Activated gamma-delta T cell treated with anti-CD3 and anti-CD28 coated beads, Interleukin-2, amount 50 U/mL, for 16 hours (primary cell): ENCODE data around the gene SLCO2B1.

Experiments
- DNase-seq: peaks from one replicate; pipeline ENCODE4 v3.0.0-alpha.2; 2020; ENCODE audit warnings: low read depth

SLCO2B1 gene

DNA sequence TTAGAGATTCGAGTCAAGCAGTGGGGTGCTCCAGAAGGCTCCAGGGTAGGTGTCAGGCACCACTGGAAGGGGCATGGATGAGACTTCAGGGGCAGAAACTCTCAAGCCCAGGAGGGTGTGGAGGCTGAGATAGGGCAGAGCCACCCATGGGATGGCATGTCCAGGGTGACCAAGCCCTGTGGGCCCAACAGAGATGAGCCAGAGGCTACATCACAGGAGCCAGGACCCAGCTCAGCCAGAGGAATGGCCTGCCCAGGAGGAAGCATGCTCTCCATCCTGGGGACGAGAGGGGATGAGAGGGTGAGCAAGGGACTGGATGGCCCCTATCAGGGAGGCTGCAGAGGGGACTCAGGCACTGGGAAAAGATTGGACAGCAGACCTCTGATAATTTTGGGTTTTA is 42.8 kb downstream of the SLCO2B1 start:
- DNase-seq = no peak

- no peak for DNase-seq
These were observed 43.2 kb downstream of the SLCO2B1 start for GRCh38 chr11:75194147-75194546.

- DNase-seq = no peak
These were observed 44.5 kb downstream of the SLCO2B1 start for GRCh38 chr11:75195167-75195962.

GRCh38 chr11:75196426-75196825 is 45.5 kb downstream of the SLCO2B1 start:
- DNase-seq = no peak

- DNase-seq = no peak
These were observed 46.8 kb downstream of the SLCO2B1 start for GRCh38 chr11:75197512-75198277.

- no peak for DNase-seq
These were observed 47.5 kb downstream of the SLCO2B1 start for GRCh38 chr11:75198278-75198973.

DNA sequence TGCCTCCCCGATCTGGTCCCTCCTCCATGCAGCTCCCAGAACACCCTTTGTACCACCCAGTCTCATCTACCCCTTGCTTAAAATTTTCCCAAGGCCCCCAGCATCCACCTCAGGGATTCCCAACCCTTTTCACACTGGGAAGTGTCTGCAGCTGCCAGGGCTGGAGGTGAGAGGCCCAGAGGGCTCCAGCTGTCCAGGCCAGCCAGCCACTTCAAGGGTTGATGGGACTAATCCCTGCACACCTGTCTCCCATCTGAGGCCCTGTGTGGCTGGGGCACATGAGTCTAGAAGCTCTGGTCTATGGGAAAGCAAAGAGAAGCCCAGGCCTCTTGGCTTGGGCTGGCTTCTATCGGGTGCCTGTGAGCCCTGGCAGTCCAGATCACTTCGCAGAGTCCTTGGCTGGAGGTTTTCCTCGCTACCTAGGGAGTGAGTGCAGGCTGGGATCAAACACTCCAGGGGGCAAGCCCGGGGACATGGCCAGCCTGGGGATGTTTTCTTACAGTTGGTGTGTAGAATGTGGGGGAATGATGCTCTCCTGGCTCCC is 48.6 kb downstream of the SLCO2B1 start:
- DNase-seq = no peak

GRCh38 chr11:75200051-75200450 is 49.1 kb downstream of the SLCO2B1 start:
- DNase-seq = no peak

- no peak for DNase-seq
These were observed 49.6 kb downstream of the SLCO2B1 start for GRCh38 chr11:75200531-75200930.

GRCh38 chr11:75201771-75202170 is 50.9 kb downstream of the SLCO2B1 start:
- DNase-seq = no peak

GRCh38 chr11:75202195-75202594 is 51.3 kb downstream of the SLCO2B1 start:
- DNase-seq = no peak

- no peak for DNase-seq
These were observed 52.2 kb downstream of the SLCO2B1 start for GRCh38 chr11:75203138-75203537.

DNA sequence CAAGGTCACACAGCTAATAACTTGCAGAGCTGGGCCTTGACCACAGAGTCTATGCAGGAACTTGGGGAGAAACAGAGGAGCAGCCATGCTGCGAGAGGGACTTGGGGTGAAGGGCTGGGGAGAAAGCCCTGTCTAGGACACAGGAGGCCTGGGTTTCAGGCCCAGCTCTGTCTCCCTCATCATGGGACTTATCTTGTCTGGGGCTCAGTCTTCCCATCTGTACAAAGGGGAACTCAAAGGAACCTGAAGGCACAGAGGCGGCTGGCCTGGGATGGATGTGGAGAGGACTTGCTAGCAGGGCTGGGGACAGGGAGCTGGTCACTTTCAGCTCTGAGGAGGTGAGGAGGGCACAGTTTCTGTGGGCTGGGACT is 52.7 kb downstream of the SLCO2B1 start:
- DNase-seq = no peak

- no peak for DNase-seq
These were observed 53.2 kb downstream of the SLCO2B1 start for GRCh38 chr11:75204012-75204674.

- peak; percentile 71 for DNase-seq
These were observed 54.0 kb downstream of the SLCO2B1 start for GRCh38 chr11:75204685-75205563.

DNA sequence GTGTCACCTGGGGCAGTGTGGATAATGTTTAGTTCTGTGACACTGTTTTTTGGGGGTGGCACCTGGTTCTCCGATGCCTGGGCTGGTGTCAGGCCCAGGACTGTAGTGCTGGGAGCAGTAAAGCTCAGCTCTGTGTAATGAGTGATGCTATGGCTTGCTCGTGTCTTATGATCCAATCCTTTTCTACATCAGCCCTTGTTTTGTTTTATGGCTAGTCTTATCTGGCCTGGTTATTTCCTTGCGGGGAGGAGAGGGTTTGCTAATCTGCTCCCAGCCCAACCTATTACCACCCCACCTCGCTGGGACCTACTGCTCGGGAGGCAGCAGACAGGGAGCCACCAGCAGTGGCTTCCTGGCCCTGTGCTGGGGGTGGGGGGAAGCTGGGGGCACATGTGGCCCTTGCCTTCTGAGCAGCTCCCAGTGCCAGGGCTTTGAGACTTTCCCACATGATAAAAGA is 54.7 kb downstream of the SLCO2B1 start:
- no peak for DNase-seq

GRCh38 chr11:75208446-75208845 is 57.5 kb downstream of the SLCO2B1 start:
- DNase-seq = no peak

- no peak for DNase-seq
These were observed 61.5 kb downstream of the SLCO2B1 start for GRCh38 chr11:75212411-75212810.

DNA sequence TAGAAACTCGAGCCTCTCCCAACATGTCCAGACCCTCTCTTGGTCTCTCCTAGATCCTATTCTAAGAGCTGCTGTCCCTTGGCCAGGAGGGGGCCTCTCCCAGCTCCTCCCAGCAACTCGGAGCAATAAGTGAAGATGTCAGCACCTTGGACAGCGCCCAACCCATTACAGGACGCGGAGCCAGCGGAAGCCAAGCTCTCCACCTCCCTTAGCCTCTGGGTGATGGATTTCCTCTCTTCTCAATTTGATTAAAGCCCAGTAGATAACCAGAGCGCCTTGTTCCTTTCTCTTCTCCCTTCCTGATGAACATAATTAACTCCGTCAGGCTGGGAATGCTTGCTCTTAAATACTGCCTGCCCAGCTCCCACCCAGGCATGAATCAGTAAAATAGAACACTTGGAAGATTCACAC is 63.5 kb downstream of the SLCO2B1 start:
- DNase-seq = peak; percentile 61

- DNase-seq = no peak
These were observed 63.9 kb downstream of the SLCO2B1 start for GRCh38 chr11:75214843-75215242.

DNA sequence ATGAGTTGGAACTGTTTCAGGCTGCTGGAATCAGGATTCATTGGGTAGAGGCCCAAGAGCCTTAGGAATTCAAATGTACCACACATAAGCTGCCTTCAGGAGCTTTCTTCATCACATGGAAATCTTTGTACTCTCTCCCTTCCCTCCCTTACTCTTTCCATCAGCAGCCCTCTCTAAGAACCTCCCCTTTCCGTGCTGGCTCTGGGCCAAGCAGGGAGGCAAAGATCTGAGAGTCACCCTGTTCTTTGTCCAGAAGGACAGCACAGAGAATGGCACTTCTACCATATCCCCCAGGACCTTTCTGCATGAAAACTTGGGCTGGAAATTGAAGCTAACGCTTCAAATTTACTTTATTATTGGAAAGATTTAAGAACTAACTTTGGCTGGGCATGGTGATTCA is 69.0 kb downstream of the SLCO2B1 start:
- DNase-seq = no peak
